ENCODE measurements around the gene EEF1AKMT4. TPM values are rescaled to one million over a fixed set of nuclear protein-coding genes. Genes with fewer than 3 reads are reported as not detected.

The EEF1AKMT4 gene
- total RNA-seq, 1 experiment from 2014 or later = 10.7 TPM

GRCh38 chr3:184237807-184238206 is 11.7 kb upstream of the EEF1AKMT4 start:
- intact Hi-C loops (cut with micrococcal nuclease; ENCODE audit: unreplicated experiment) = no loop called here
- TF ChIP-seq POLR2AphosphoS5 (IDR thresholded peaks at IDR 0.05; ENCODE audit: low read depth, low read length) = no peak
- TF ChIP-seq CTCF (IDR thresholded peaks at IDR 0.05) = no peak
- TF ChIP-seq TCF7L2 (IDR thresholded peaks at IDR 0.05; ENCODE audit: low read depth, low read length) = no peak
- TF ChIP-seq SIN3A (IDR thresholded peaks at IDR 0.05; ENCODE audit: borderline replicate concordance, insufficient read depth, low read depth, low read length) = no peak
- no peak for TF ChIP-seq REST (IDR thresholded peaks at IDR 0.05; ENCODE audit: insufficient read depth in 1 of 2, low read depth in 2 of 2, low read length in 1 of 2)
- ATAC-seq = no peak
- no TSS peak for BruUV-seq (replicated peaks)
- ChIA-PET POLR2A (interaction anchor here (0.6 kb wide), 1 partner anchor 42 kb away, joined by 3 read pairs; no protein-coding TSS in a partner anchor), CTCF (interaction anchor here (0.6 to 0.7 kb wide), 2 partner anchors 17 to 103 kb away, joined by 3 to 6 read pairs; no protein-coding TSS in a partner anchor)
- Histone ChIP-seq H3K4me3 (ENCODE audit: low read depth in 2 of 2, low read length in 2 of 2) (no peak overlapping the region), H3K27me3 (ENCODE audit: control insufficient read depth, insufficient read depth, low read length) (no peaks in the 10 kb centered on the region), H3K9me3 (ENCODE audit: control insufficient read depth, insufficient read depth, low read depth, low read length) (no peaks in the 10 kb centered on the region), H3K27ac (ENCODE audit: low read length) (no peak overlapping the region), H3K36me3 (ENCODE audit: control insufficient read depth, insufficient read depth, low read length) (no peaks in the 10 kb centered on the region), H3K4me1 (ENCODE audit: control insufficient read depth, insufficient read depth, low read length) (peaks cover 6% of the 10 kb centered on the region)
- DNase-seq (ENCODE audit: low read depth, low spot score) = no peak
- in situ Hi-C loops (cut with HindIII; ENCODE audit: low pct_unique_long_range_greater_than_20kb, low sequenced_read_pairs) = no loop called here

DNA sequence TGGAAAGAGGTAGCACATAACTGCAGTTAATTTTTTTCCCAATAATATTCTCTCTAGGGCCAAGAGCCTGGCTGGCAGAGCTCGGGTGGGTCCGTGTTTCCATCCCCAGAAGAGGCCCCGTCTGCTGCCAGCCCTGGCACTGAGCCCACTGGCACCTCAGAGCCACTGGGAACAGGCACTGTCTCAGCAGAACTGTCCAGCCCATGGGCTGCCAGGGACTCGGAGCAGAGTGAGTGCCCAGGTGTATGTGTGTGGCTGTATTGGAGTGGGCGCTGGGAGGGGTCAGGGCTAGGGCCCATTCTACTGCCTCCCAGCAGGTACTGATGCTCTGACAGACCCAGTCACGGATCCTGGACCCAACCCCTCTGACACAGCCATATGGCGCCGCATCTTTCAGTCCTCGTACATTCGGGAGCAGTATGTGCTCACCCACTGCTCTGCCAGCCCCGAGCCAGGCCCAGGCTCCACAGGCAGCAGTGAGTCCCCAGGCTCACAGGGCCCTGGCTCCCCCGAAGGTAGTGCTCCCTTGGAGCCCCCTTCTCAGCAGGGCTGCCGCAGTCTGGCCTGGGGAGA is 11.1 kb upstream of the EEF1AKMT4 start:
- Histone ChIP-seq H3K4me1 (ENCODE audit: control insufficient read depth, insufficient read depth, low read length) (peaks cover 6% of the 10 kb centered on the region), H3K36me3 (ENCODE audit: control insufficient read depth, insufficient read depth, low read length) (no peaks in the 10 kb centered on the region), H3K4me3 (ENCODE audit: low read depth in 2 of 2, low read length in 2 of 2) (no peak overlapping the region), H3K27ac (ENCODE audit: low read length) (no peak overlapping the region), H3K9me3 (ENCODE audit: control insufficient read depth, insufficient read depth, low read depth, low read length) (no peaks in the 10 kb centered on the region), H3K27me3 (ENCODE audit: control insufficient read depth, insufficient read depth, low read length) (no peaks in the 10 kb centered on the region)
- DNase-seq (ENCODE audit: low read depth, low spot score) (no peak), ATAC-seq (no peak)
- no TSS peak for BruUV-seq (replicated peaks)
- CTCF ChIA-PET = interaction anchor here (0.6 to 0.7 kb wide), 2 partner anchors 18 to 104 kb away, joined by 3 to 6 read pairs; no protein-coding TSS in a partner anchor
- in situ Hi-C loops (cut with HindIII; ENCODE audit: low pct_unique_long_range_greater_than_20kb, low sequenced_read_pairs) = no loop called here
- TF ChIP-seq CTCF (IDR thresholded peaks at IDR 0.05) = no peak
- no peak for TF ChIP-seq REST (IDR thresholded peaks at IDR 0.05; ENCODE audit: insufficient read depth in 1 of 2, low read depth in 2 of 2, low read length in 1 of 2)
- TF ChIP-seq POLR2AphosphoS5 (IDR thresholded peaks at IDR 0.05; ENCODE audit: low read depth, low read length) = no peak
- TF ChIP-seq TCF7L2 (IDR thresholded peaks at IDR 0.05; ENCODE audit: low read depth, low read length) = no peak
- no peak for TF ChIP-seq SIN3A (IDR thresholded peaks at IDR 0.05; ENCODE audit: borderline replicate concordance, insufficient read depth, low read depth, low read length)
- intact Hi-C loops (cut with micrococcal nuclease; ENCODE audit: unreplicated experiment) = no loop called here
- POLR2A ChIA-PET = interaction anchor here (0.6 kb wide), 1 partner anchor 42 kb away, joined by 3 read pairs; no protein-coding TSS in a partner anchor
